ENCODE data around the gene TOX2. TPM values are rescaled to one million over a fixed set of nuclear protein-coding genes. Genes with fewer than 3 reads are reported as not detected.
A peak's percentile ranks its signal among the peaks of the same experiment; 100 is the strongest.

Gene TOX2
- total RNA-seq, 1 donor from 2014 or later: 0.16 TPM

GRCh38 chr20:44087857-44088120, 173.1 kb downstream of the TOX2 start:
- no peaks in the 10 kb centered on the region for H4K20me1 ChIP-seq (ENCODE audit: insufficient read depth, low read length)
- no peak overlapping the region for H3K4me2 ChIP-seq (ENCODE audit: low read length)
- no peak overlapping the region for H3K4me3 ChIP-seq (ENCODE audit: insufficient read depth, low read depth, low read length)
- H3K9me3 ChIP-seq (ENCODE audit: insufficient read depth, low read depth, low read length): no peaks in the 10 kb centered on the region
- Mint-ChIP-seq H3K27me3 (ENCODE audit: low read depth, unreplicated experiment) (peaks cover 12% of the 10 kb centered on the region), H3K4me3 (ENCODE audit: unreplicated experiment) (no peak overlapping the region), H3K36me3 (ENCODE audit: low read depth, unreplicated experiment) (no peaks in the 10 kb centered on the region), H3K9me3 (ENCODE audit: unreplicated experiment) (no peaks in the 10 kb centered on the region), H3K4me1 (ENCODE audit: low read depth, unreplicated experiment) (peaks cover 3% of the 10 kb centered on the region), H3K27ac (ENCODE audit: unreplicated experiment) (no peak overlapping the region)
- no peak for FAIRE-seq
- no peak overlapping the region for H3K9ac ChIP-seq (ENCODE audit: low read length)
- no peaks in the 10 kb centered on the region for H3K27me3 ChIP-seq (ENCODE audit: insufficient read depth, low read length)
- TF ChIP-seq CTCF (IDR thresholded peaks at IDR 0.05; ENCODE audit: insufficient read depth, low read depth, low read length) (no peak), EZH2 (IDR thresholded peaks at IDR 0.05; ENCODE audit: insufficient read depth, low read length) (no peak)
- no peaks in the 10 kb centered on the region for H3K36me3 ChIP-seq (ENCODE audit: insufficient read depth, low read length)
- H2AFZ ChIP-seq (ENCODE audit: low read depth, low read length): no peak overlapping the region
- H3K79me2 ChIP-seq (ENCODE audit: insufficient read depth, low read length): no peaks in the 10 kb centered on the region
- no peak for DNase-seq (ENCODE audit: low read depth)
- no peak overlapping the region for H3K27ac ChIP-seq (ENCODE audit: low read depth, low read length)
- H3K4me1 ChIP-seq (ENCODE audit: insufficient read depth, low read length): peaks cover 12% of the 10 kb centered on the region

GRCh38 chr20:44089987-44090674, 175.5 kb downstream of the TOX2 start:
- Histone ChIP-seq H3K4me1 (ENCODE audit: insufficient read depth, low read length) (peaks cover 5% of the 10 kb centered on the region), H3K27ac (ENCODE audit: low read depth, low read length) (no peak overlapping the region), H3K4me2 (ENCODE audit: low read length) (peak overlapping the region; percentile 51), H3K9ac (ENCODE audit: low read length) (no peak overlapping the region), H4K20me1 (ENCODE audit: insufficient read depth, low read length) (no peaks in the 10 kb centered on the region), H3K4me3 (ENCODE audit: insufficient read depth, low read depth, low read length) (no peak overlapping the region), H3K79me2 (ENCODE audit: insufficient read depth, low read length) (no peaks in the 10 kb centered on the region), H3K27me3 (ENCODE audit: insufficient read depth, low read length) (no peaks in the 10 kb centered on the region), H3K36me3 (ENCODE audit: insufficient read depth, low read length) (no peaks in the 10 kb centered on the region), H3K9me3 (ENCODE audit: insufficient read depth, low read depth, low read length) (no peaks in the 10 kb centered on the region), H2AFZ (ENCODE audit: low read depth, low read length) (peak overlapping the region; percentile 49)
- DNase-seq (ENCODE audit: low read depth) (peak; percentile 51), FAIRE-seq (no peak)
- Mint-ChIP-seq H3K27ac (ENCODE audit: unreplicated experiment) (no peak overlapping the region), H3K4me1 (ENCODE audit: low read depth, unreplicated experiment) (no peaks in the 10 kb centered on the region), H3K4me3 (ENCODE audit: unreplicated experiment) (no peak overlapping the region), H3K27me3 (ENCODE audit: low read depth, unreplicated experiment) (peaks cover 15% of the 10 kb centered on the region), H3K36me3 (ENCODE audit: low read depth, unreplicated experiment) (no peaks in the 10 kb centered on the region), H3K9me3 (ENCODE audit: unreplicated experiment) (no peaks in the 10 kb centered on the region)
- no peak for TF ChIP-seq CTCF (IDR thresholded peaks at IDR 0.05; ENCODE audit: insufficient read depth, low read depth, low read length)
- no peak for TF ChIP-seq EZH2 (IDR thresholded peaks at IDR 0.05; ENCODE audit: insufficient read depth, low read length)

GRCh38 chr20:44091026-44091425, 176.4 kb downstream of the TOX2 start:
- no peak overlapping the region for H3K4me3 Mint-ChIP-seq (ENCODE audit: unreplicated experiment)
- no peaks in the 10 kb centered on the region for H3K4me1 Mint-ChIP-seq (ENCODE audit: low read depth, unreplicated experiment)
- H3K27me3 Mint-ChIP-seq (ENCODE audit: low read depth, unreplicated experiment): peaks cover 10% of the 10 kb centered on the region
- Histone ChIP-seq H2AFZ (ENCODE audit: low read depth, low read length) (no peak overlapping the region), H3K4me2 (ENCODE audit: low read length) (no peak overlapping the region), H4K20me1 (ENCODE audit: insufficient read depth, low read length) (no peaks in the 10 kb centered on the region), H3K36me3 (ENCODE audit: insufficient read depth, low read length) (no peaks in the 10 kb centered on the region), H3K9me3 (ENCODE audit: insufficient read depth, low read depth, low read length) (no peaks in the 10 kb centered on the region), H3K9ac (ENCODE audit: low read length) (no peak overlapping the region), H3K4me1 (ENCODE audit: insufficient read depth, low read length) (peaks cover 5% of the 10 kb centered on the region), H3K79me2 (ENCODE audit: insufficient read depth, low read length) (no peaks in the 10 kb centered on the region), H3K4me3 (ENCODE audit: insufficient read depth, low read depth, low read length) (no peak overlapping the region), H3K27me3 (ENCODE audit: insufficient read depth, low read length) (no peaks in the 10 kb centered on the region), H3K27ac (ENCODE audit: low read depth, low read length) (no peak overlapping the region)
- H3K9me3 Mint-ChIP-seq (ENCODE audit: unreplicated experiment): no peaks in the 10 kb centered on the region
- H3K27ac Mint-ChIP-seq (ENCODE audit: unreplicated experiment): no peak overlapping the region
- FAIRE-seq: no peak
- TF ChIP-seq EZH2 (IDR thresholded peaks at IDR 0.05; ENCODE audit: insufficient read depth, low read length) (no peak), CTCF (IDR thresholded peaks at IDR 0.05; ENCODE audit: insufficient read depth, low read depth, low read length) (no peak)
- no peak for DNase-seq (ENCODE audit: low read depth)
- H3K36me3 Mint-ChIP-seq (ENCODE audit: low read depth, unreplicated experiment): no peaks in the 10 kb centered on the region
